ENCODE data around the gene SLC16A11. TPM values are rescaled to one million over a fixed set of nuclear protein-coding genes. Genes with fewer than 3 reads are reported as not detected.

The SLC16A11 gene
- total and polyA plus RNA-seq, 9 of the 15 experiments (the other 6 are each of a cell fraction or from before 2014, with no cell fraction given): not detected

DNA sequence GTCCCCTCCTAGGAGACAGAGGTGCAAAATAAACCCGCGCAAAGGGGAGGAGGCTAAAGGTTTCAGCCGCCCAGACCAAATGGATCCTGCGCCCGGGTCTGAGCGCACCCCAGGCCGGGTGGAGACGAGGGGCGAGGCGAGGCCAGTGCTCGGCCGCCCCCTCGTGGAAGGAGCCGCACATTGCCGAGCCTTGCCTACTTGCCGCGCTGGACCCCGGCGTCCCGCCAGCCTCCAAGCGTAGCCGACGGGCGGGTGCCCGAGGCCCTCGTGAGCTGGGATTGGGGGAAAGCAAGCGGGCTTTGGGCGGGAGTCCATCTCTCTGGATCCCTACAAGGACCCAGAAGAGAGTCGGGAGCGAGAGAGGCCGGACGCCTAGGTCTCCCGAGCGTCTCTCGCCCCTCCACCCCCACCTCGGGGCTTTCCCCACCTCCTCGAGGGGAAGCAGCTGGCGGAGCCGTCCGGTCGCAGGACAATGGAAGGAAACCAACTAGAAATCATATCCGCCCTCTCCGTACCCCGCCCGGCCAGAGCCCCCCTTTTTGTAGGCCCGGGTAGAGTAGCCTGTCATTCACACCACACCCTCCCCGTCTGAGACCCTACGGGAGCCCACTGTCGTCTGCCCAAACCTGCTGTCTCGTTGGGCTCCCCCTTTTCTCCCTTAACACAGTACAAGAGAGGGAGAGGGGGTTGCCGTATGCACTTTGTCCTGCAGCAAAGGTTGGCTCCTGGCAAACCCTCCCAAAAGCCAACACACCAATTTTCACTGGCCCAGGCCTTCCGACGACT lies 21.7 kb downstream of the SLC16A11 start (continued):
- TF ChIP-seq, protein P1, sequence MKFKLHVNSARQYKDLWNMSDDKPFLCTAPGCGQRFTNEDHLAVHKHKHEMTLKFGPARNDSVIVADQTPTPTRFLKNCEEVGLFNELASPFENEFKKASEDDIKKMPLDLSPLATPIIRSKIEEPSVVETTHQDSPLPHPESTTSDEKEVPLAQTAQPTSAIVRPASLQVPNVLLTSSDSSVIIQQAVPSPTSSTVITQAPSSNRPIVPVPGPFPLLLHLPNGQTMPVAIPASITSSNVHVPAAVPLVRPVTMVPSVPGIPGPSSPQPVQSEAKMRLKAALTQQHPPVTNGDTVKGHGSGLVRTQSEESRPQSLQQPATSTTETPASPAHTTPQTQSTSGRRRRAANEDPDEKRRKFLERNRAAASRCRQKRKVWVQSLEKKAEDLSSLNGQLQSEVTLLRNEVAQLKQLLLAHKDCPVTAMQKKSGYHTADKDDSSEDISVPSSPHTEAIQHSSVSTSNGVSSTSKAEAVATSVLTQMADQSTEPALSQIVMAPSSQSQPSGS (CRISPR knock-in tag; IDR thresholded peaks at IDR 0.05): no peak
- TF ChIP-seq ELF2 (CRISPR knock-in tag; IDR thresholded peaks at IDR 0.05) (no peak), ILK (tag; IDR thresholded peaks at IDR 0.05; ENCODE audit: borderline replicate concordance, low read depth) (no peak), ZNF551 (CRISPR knock-in tag; IDR thresholded peaks at IDR 0.05) (no peak), NFIC (IDR thresholded peaks at IDR 0.05) (peak; percentile 42; the same call in 1 of the 2 replicates), KDM5B (IDR thresholded peaks at IDR 0.05; ENCODE audit: insufficient replicate concordance, low read depth, low read length) (no peak), CREM (IDR thresholded peaks at IDR 0.05; ENCODE audit: low read depth) (0 out of 2 replicates have a peak, but pooled peaks have one; percentile 39), SMC3 (conservative IDR thresholded peaks at IDR 0.05; ENCODE audit: insufficient read depth, low read depth, low read length) (peak; percentile 84), SIX5 (IDR thresholded peaks at IDR 0.05; ENCODE audit: borderline replicate concordance in 1 of 2, insufficient read depth in 1 of 2, low read depth in 1 of 2, low read length in 2 of 2) (no peak), L3MBTL2 (IDR thresholded peaks at IDR 0.05) (peak; percentile 44; the same call in 1 of the 2 replicates), U2AF1 (optimal IDR thresholded peaks at IDR 0.05; ENCODE audit: low read depth, low read length) (no peak), ZNF57 (CRISPR knock-in tag; IDR thresholded peaks at IDR 0.05) (no peak), ELF1 (tag; IDR thresholded peaks at IDR 0.05) (no peak), CBFA2T2 (conservative IDR thresholded peaks at IDR 0.05) (0 out of 2 replicates have a peak, but pooled peaks have one; percentile 2), RAD21 (CRISPR knock-in tag; conservative IDR thresholded peaks at IDR 0.05 in 1 of 2, IDR thresholded peaks at IDR 0.05 in 1 of 2) (peak; percentile 72 to 87), STAG1 (CRISPR knock-in tag; IDR thresholded peaks at IDR 0.05; ENCODE audit: borderline replicate concordance) (peak; percentile 69; the same call in 1 of the 2 replicates), CBX3 (IDR thresholded peaks at IDR 0.05; ENCODE audit: borderline replicate concordance in 1 of 2, low read length in 2 of 2) (no peak), SMAD4 (CRISPR knock-in tag; conservative IDR thresholded peaks at IDR 0.05) (no peak), CTBP1 (IDR thresholded peaks at IDR 0.05; ENCODE audit: borderline replicate concordance) (peak; percentile 43)
- TF ChIP-seq, protein P2, sequence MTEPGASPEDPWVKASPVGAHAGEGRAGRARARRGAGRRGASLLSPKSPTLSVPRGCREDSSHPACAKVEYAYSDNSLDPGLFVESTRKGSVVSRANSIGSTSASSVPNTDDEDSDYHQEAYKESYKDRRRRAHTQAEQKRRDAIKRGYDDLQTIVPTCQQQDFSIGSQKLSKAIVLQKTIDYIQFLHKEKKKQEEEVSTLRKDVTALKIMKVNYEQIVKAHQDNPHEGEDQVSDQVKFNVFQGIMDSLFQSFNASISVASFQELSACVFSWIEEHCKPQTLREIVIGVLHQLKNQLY (CRISPR knock-in tag; conservative IDR thresholded peaks at IDR 0.05): no peak
- TF ChIP-seq, protein P3, sequence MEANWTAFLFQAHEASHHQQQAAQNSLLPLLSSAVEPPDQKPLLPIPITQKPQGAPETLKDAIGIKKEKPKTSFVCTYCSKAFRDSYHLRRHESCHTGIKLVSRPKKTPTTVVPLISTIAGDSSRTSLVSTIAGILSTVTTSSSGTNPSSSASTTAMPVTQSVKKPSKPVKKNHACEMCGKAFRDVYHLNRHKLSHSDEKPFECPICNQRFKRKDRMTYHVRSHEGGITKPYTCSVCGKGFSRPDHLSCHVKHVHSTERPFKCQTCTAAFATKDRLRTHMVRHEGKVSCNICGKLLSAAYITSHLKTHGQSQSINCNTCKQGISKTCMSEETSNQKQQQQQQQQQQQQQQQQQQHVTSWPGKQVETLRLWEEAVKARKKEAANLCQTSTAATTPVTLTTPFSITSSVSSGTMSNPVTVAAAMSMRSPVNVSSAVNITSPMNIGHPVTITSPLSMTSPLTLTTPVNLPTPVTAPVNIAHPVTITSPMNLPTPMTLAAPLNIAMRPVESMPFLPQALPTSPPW (CRISPR knock-in tag; IDR thresholded peaks at IDR 0.05): peak; percentile 36; the same call in 1 of the 2 replicates
- TF ChIP-seq, protein P4, sequence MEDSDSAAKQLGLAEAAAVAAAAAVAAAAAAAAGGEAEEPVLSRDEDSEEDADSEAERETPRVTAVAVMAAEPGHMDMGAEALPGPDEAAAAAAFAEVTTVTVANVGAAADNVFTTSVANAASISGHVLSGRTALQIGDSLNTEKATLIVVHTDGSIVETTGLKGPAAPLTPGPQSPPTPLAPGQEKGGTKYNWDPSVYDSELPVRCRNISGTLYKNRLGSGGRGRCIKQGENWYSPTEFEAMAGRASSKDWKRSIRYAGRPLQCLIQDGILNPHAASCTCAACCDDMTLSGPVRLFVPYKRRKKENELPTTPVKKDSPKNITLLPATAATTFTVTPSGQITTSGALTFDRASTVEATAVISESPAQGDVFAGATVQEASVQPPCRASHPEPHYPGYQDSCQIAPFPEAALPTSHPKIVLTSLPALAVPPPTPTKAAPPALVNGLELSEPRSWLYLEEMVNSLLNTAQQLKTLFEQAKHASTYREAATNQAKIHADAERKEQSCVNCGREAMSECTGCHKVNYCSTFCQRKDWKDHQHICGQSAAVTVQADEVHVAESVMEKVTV (CRISPR knock-in tag; IDR thresholded peaks at IDR 0.05): no peak; the same call in 1 of the 2 replicates
